ENCODE data around the gene DPEP1. TPM values are rescaled to one million over a fixed set of nuclear protein-coding genes. Genes with fewer than 3 reads are reported as not detected.
"Not testable (repeated sequence)": the region's sequence is repeated elsewhere in the genome, so short reads cannot be mapped to it uniquely, and the experiment has no call there.

DPEP1 gene
- total and polyA plus RNA-seq, 3 experiments from 2014 or later, result not detected

DNA sequence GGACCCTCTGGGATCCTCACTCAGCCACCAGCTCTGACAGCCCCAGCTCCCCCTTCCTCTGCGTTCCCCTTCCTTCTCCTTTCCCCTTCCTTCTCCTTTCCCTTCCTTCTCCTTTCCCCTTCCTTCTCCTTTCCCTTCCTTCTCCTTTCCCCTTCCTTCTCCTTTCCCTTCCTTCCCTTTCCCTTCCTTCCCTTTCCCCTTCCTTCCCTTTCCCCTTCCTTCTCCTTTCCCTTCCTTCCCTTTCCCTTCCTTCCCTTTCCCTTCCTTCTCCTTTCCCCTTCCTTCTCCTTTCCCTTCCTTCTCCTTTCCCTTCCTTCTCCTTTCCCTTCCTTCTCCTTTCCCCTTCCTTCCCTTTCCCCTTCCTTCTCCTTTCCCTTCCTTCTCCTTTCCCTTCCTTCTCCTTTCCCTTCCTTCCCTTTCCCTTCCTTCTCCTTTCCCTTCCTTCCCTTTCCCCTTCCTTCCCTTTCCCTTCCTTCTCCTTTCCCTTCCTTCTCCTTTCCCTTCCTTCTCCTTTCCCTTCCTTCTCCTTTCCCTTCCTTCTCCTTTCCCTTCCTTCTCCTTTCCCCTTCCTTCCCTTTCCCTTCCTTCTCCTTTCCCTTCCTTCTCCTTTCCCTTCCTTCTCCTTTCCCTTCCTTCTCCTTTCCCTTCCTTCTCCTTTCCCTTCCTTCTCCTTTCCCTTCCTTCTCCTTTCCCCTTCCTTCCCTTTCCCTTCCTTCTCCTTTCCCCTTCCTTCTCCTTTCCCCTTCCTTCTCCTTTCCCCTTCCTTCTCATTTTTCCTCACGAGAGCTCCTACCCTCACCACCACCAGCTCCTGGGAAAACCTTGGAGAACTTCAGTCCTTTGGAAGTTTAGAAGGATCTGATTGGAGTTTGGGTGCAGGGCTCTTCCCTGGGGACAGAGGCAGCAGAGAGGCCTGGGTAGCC is 21.3 kb downstream of the DPEP1 start:
- H3K4me3 Mint-ChIP-seq; H3K4me1 Mint-ChIP-seq; H3K27me3 Mint-ChIP-seq; DNase-seq; CTCF ChIA-PET; H3K9me3 ChIP-seq (ENCODE audit: low read length); H3K4me3 ChIP-seq (ENCODE audit: low read length); H3K27me3 ChIP-seq (ENCODE audit: insufficient read depth, low read length, poor library complexity, severe bottlenecking); H3K9me3 Mint-ChIP-seq; H3K27ac ChIP-seq (ENCODE audit: low read depth, low read length); H3K36me3 ChIP-seq (ENCODE audit: insufficient read depth, low read length); H3K27ac Mint-ChIP-seq; H3K4me1 ChIP-seq (ENCODE audit: insufficient read depth, low read length); H3K36me3 Mint-ChIP-seq: not testable (repeated sequence)
- POLR2A ChIA-PET, result interaction anchor here (0.5 kb wide), 1 partner anchor 151 kb away, joined by 6 read pairs; no protein-coding TSS in a partner anchor

DNA sequence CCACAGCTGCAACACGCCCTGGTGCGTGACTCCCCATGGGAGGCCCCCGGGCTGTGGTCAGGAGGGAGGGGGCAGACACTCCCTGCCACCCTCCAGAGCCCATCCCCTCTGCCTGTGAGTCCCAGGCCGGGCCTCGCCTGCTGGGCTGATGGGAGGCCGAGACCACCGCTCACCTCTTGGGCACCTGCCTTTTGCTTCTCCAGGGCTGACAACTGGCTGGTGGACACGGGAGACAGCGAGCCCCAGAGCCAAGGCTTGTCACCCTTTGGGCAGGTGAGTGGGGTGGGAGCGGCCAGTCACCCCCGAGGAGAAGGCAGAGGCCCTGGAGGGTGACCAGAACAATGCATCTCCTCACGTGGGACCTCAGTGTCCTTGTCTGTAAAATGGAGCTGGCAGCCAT is 23.2 kb downstream of the DPEP1 start:
- Mint-ChIP-seq H3K27ac (peak overlapping the region in 1 of 8 donors; percentile 70), H3K4me3 (no peak overlapping the region), H3K36me3 (no peaks in the 10 kb centered on the region), H3K4me1 (peaks cover 5 to 13% (median 11%) of the 10 kb centered on the region in 3 donors), H3K27me3 (peaks cover 0 to 2% of the 10 kb centered on the region in 2 donors), H3K9me3 (no peaks in the 10 kb centered on the region)
- Histone ChIP-seq H3K4me3 (ENCODE audit: low read length) (no peak overlapping the region), H3K36me3 (ENCODE audit: insufficient read depth, low read length) (no peaks in the 10 kb centered on the region), H3K4me1 (ENCODE audit: insufficient read depth, low read length) (peaks cover 8% of the 10 kb centered on the region), H3K27ac (ENCODE audit: low read depth, low read length) (no peak overlapping the region), H3K9me3 (ENCODE audit: low read length) (no peaks in the 10 kb centered on the region), H3K27me3 (ENCODE audit: insufficient read depth, low read length, poor library complexity, severe bottlenecking) (no peaks in the 10 kb centered on the region)
- ChIA-PET POLR2A (no interaction called here), CTCF (no interaction called here)
- DNase-seq, result no peak

DNA sequence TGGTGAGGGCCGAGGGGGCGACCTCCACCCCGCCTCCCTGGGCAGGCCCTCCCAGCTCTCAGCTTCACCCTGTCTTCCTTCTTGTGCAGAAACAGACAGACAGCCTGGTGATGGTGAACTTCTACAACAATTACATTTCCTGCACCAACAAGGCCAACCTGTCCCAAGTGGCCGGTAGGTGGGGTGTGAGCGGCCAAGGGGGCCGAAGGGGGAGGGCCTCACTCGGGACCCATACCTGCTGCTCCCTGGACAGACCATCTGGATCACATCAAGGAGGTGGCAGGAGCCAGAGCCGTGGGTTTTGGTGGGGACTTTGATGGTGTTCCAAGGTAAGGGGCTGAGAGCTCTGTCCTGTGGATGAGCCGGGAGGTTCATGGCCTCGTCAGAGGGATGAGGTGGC is 23.9 kb downstream of the DPEP1 start:
- no peak overlapping the region for H3K4me3 Mint-ChIP-seq
- Histone ChIP-seq H3K9me3 (ENCODE audit: low read length) (no peaks in the 10 kb centered on the region), H3K36me3 (ENCODE audit: insufficient read depth, low read length) (no peaks in the 10 kb centered on the region), H3K27ac (ENCODE audit: low read depth, low read length) (no peak overlapping the region), H3K27me3 (ENCODE audit: insufficient read depth, low read length, poor library complexity, severe bottlenecking) (no peaks in the 10 kb centered on the region), H3K4me3 (ENCODE audit: low read length) (no peak overlapping the region), H3K4me1 (ENCODE audit: insufficient read depth, low read length) (peaks cover 8% of the 10 kb centered on the region)
- ChIA-PET CTCF (no interaction called here), POLR2A (no interaction called here)
- no peaks in the 10 kb centered on the region for H3K9me3 Mint-ChIP-seq
- H3K4me1 Mint-ChIP-seq, result peaks cover 5 to 13% (median 11%) of the 10 kb centered on the region in 3 donors
- H3K27me3 Mint-ChIP-seq, result peaks cover 0 to 2% of the 10 kb centered on the region in 2 donors
- no peak for DNase-seq
- H3K36me3 Mint-ChIP-seq, result no peaks in the 10 kb centered on the region
- no peak overlapping the region for H3K27ac Mint-ChIP-seq

DNA sequence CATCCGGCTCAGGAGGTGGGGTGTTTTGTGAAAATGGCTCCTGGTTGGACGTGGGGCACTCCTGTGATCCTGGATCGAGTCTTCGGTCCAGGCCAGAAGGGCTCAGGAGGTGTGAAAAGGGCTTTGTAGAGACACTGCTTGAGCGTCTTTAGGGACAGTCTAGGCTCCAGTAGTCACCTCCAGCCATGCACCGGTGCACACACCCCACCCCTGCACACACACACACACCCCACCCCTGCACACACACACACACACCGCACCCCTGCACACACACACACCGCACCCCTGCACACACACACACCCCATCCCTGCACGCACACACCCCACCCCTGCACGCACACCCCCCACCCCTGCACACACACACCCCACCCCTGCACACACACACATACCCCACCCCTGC is 25.0 kb downstream of the DPEP1 start:
- no peak overlapping the region for H3K27ac ChIP-seq (ENCODE audit: low read depth, low read length)
- no peaks in the 10 kb centered on the region for H3K36me3 Mint-ChIP-seq
- no peaks in the 10 kb centered on the region for H3K36me3 ChIP-seq (ENCODE audit: insufficient read depth, low read length)
- peaks cover 8% of the 10 kb centered on the region for H3K4me1 ChIP-seq (ENCODE audit: insufficient read depth, low read length)
- peaks cover 5 to 13% (median 11%) of the 10 kb centered on the region in 3 donors for H3K4me1 Mint-ChIP-seq
- H3K27ac Mint-ChIP-seq, result no peak overlapping the region
- peaks cover 0 to 2% of the 10 kb centered on the region in 2 donors for H3K27me3 Mint-ChIP-seq
- ChIA-PET CTCF (no interaction called here), POLR2A (no interaction called here)
- H3K4me3 Mint-ChIP-seq, result no peak overlapping the region
- no peak for DNase-seq
- no peak overlapping the region for H3K4me3 ChIP-seq (ENCODE audit: low read length)
- H3K27me3 ChIP-seq (ENCODE audit: insufficient read depth, low read length, poor library complexity, severe bottlenecking), result no peaks in the 10 kb centered on the region
- H3K9me3 ChIP-seq (ENCODE audit: low read length), result no peaks in the 10 kb centered on the region
- H3K9me3 Mint-ChIP-seq, result no peaks in the 10 kb centered on the region

DNA sequence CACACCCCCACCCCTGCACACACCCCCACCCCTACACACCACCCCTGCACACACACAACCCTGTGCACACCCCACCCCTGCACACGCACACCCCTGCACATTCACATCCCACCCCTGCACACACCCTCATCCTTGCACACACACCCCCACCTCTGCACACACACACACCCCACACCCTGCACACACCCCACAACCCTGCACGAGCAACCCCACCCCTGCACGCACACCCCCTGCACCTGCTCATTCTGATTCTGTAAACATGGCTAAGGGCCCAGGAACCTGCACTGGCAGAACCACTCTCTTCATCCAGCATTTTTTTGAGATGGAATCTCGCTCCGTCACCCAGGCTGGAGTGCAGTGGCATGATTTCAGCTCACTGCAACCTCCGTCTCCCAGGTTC is 25.9 kb downstream of the DPEP1 start:
- Histone ChIP-seq H3K27me3 (ENCODE audit: insufficient read depth, low read length, poor library complexity, severe bottlenecking) (no peaks in the 10 kb centered on the region), H3K27ac (ENCODE audit: low read depth, low read length) (no peak overlapping the region), H3K4me3 (ENCODE audit: low read length) (no peak overlapping the region), H3K9me3 (ENCODE audit: low read length) (no peaks in the 10 kb centered on the region), H3K36me3 (ENCODE audit: insufficient read depth, low read length) (no peaks in the 10 kb centered on the region), H3K4me1 (ENCODE audit: insufficient read depth, low read length) (peaks cover 8% of the 10 kb centered on the region)
- no peak overlapping the region for H3K4me3 Mint-ChIP-seq
- H3K27ac Mint-ChIP-seq, result peak overlapping the region in 1 of 8 donors; percentile 71
- H3K36me3 Mint-ChIP-seq, result peaks cover 0 to 8% (median 0%) of the 10 kb centered on the region in 3 donors
- DNase-seq, result no peak
- H3K27me3 Mint-ChIP-seq, result peaks cover 0 to 2% of the 10 kb centered on the region in 2 donors
- no peaks in the 10 kb centered on the region for H3K9me3 Mint-ChIP-seq
- POLR2A ChIA-PET, result interaction anchor here (0.6 kb wide), 1 partner anchor 249 kb away, joined by 4 read pairs; no protein-coding TSS in a partner anchor
- peaks cover 5 to 13% (median 11%) of the 10 kb centered on the region in 3 donors for H3K4me1 Mint-ChIP-seq
- CTCF ChIA-PET, result no interaction called here

DNA sequence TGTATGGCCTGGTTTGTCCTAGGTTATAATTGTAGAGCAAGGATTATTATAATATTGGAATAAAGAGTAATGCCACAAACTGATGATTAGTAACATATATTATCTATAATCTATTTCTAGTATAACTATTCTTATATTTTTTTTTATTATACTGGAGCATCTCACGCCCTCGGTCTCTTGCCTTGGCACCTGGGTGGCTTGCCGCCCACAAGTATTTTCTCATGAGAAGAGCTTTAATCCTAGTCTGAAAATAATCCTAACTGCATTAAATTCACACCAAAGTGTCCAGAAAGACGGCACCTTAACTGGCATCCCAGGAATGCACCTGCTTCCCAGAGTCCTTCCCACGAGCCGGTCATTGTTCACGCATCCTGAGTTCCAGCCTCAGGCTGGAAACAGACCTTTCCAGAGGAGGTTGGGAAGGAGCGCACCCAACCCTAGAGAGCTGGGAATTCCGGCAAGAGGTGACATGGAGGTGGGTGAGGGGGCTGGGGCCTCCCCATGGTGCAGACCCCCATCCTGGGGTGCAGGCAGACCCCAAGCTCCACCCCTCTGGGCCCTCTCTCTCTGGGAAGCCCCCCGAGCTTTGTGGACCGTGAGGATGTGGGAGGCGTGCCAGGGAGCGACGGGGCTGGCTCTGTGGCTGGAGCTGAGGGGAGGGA is 28.1 kb downstream of the DPEP1 start:
- ChIA-PET CTCF (interaction anchor here (0.6 to 1.5 kb wide), 8 partner anchors 8 to 134 kb away, joined by 3 to 6 read pairs (median 3); partner anchors contain the start of gene CPNE7), POLR2A (interaction anchor here (0.6 kb wide), 1 partner anchor 21 kb away, joined by 3 read pairs; no protein-coding TSS in a partner anchor)
- H3K27ac Mint-ChIP-seq, result peak overlapping the region in 4 of 8 donors; percentile 33 to 64 (median 50)
- Histone ChIP-seq H3K27ac (ENCODE audit: low read depth, low read length) (no peak overlapping the region), H3K27me3 (ENCODE audit: insufficient read depth, low read length, poor library complexity, severe bottlenecking) (no peaks in the 10 kb centered on the region), H3K36me3 (ENCODE audit: insufficient read depth, low read length) (peaks cover 14% of the 10 kb centered on the region), H3K9me3 (ENCODE audit: low read length) (no peaks in the 10 kb centered on the region), H3K4me3 (ENCODE audit: low read length) (no peak overlapping the region), H3K4me1 (ENCODE audit: insufficient read depth, low read length) (peaks cover 8% of the 10 kb centered on the region)
- peaks cover 0 to 30% (median 2%) of the 10 kb centered on the region in 3 donors for H3K36me3 Mint-ChIP-seq
- H3K9me3 Mint-ChIP-seq, result no peaks in the 10 kb centered on the region
- peaks cover 5 to 13% (median 11%) of the 10 kb centered on the region in 3 donors for H3K4me1 Mint-ChIP-seq
- DNase-seq, result no peak
- H3K4me3 Mint-ChIP-seq, result peak overlapping the region in 4 of 7 donors; percentile 9 to 77 (median 43)
- H3K27me3 Mint-ChIP-seq, result no peaks in the 10 kb centered on the region

DNA sequence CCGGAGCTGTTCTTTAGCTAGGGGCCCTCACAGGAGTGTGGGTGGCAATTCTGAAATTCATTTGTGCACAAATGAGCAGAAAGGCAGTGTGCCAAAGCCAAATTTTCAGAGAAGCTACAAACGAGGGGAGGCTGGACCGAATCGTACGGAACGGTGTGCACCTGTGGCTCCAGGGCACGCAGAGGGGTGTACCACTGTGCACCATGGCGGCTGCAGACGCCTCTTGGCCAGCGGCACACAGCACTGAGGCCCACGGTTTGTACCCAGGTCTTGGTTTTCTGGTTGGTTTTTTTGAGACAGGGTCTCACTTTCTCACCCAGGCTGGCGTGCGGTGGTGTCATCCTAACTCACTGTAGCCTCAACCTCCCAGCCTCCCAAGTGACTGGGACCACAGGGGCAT is 29.1 kb downstream of the DPEP1 start:
- Mint-ChIP-seq H3K36me3 (peaks cover 0 to 36% (median 2%) of the 10 kb centered on the region in 3 donors), H3K4me1 (peaks cover 5 to 13% (median 11%) of the 10 kb centered on the region in 3 donors), H3K4me3 (no peak overlapping the region), H3K9me3 (no peaks in the 10 kb centered on the region), H3K27me3 (no peaks in the 10 kb centered on the region), H3K27ac (no peak overlapping the region)
- CTCF ChIA-PET, result interaction anchor here (0.5 kb wide), 1 partner anchor 10 kb away, joined by 3 read pairs; no protein-coding TSS in a partner anchor
- peaks cover 19% of the 10 kb centered on the region for H3K36me3 ChIP-seq (ENCODE audit: insufficient read depth, low read length)
- no peak overlapping the region for H3K4me3 ChIP-seq (ENCODE audit: low read length)
- no peak for DNase-seq
- POLR2A ChIA-PET, result no interaction called here
- H3K27me3 ChIP-seq (ENCODE audit: insufficient read depth, low read length, poor library complexity, severe bottlenecking), result no peaks in the 10 kb centered on the region
- H3K27ac ChIP-seq (ENCODE audit: low read depth, low read length), result no peak overlapping the region
- peaks cover 8% of the 10 kb centered on the region for H3K4me1 ChIP-seq (ENCODE audit: insufficient read depth, low read length)
- H3K9me3 ChIP-seq (ENCODE audit: low read length), result no peaks in the 10 kb centered on the region

DNA sequence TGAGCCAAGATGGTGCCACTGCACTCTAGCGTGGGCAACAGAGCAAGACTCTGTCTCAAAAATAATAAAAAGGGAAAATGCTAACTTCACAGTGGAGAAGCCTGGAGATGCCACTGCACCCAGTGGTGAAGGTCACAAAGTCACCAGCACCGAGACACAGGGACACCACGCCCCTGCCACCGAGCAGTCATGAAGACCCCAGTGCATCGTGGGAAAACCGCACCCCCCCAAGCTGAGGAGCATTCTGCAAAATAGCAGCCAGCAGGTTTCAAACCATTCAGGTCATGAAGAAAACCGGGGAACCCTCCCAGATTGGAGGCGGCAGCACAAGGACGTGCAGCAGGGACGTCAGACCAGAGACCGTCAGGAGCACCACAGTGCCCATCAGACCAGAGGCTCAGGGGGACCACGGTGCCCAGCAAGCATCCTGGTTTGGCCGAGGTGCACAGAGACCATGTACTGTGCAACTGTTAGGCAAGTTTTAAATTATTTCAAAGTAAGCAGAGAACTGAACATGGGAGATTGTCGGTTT is 30.4 kb downstream of the DPEP1 start:
- ChIA-PET CTCF (no interaction called here), POLR2A (no interaction called here)
- H3K36me3 ChIP-seq (ENCODE audit: insufficient read depth, low read length), result peaks cover 19% of the 10 kb centered on the region
- H3K4me3 Mint-ChIP-seq, result no peak overlapping the region
- H3K27ac ChIP-seq (ENCODE audit: low read depth, low read length), result no peak overlapping the region
- peaks cover 5 to 13% (median 11%) of the 10 kb centered on the region in 3 donors for H3K4me1 Mint-ChIP-seq
- H3K9me3 Mint-ChIP-seq, result no peaks in the 10 kb centered on the region
- DNase-seq, result no peak
- peaks cover 8% of the 10 kb centered on the region for H3K4me1 ChIP-seq (ENCODE audit: insufficient read depth, low read length)
- H3K36me3 Mint-ChIP-seq, result peaks cover 0 to 42% (median 2%) of the 10 kb centered on the region in 3 donors
- H3K9me3 ChIP-seq (ENCODE audit: low read length), result no peaks in the 10 kb centered on the region
- H3K27me3 Mint-ChIP-seq, result no peaks in the 10 kb centered on the region
- H3K27me3 ChIP-seq (ENCODE audit: insufficient read depth, low read length, poor library complexity, severe bottlenecking), result no peaks in the 10 kb centered on the region
- peak overlapping the region in 2 of 8 donors; percentile 48 to 51 for H3K27ac Mint-ChIP-seq
- H3K4me3 ChIP-seq (ENCODE audit: low read length), result no peak overlapping the region
